Psoas muscle (tissue), 8 donors: ENCODE results near the gene KRT9. TPM values are rescaled to one million over a fixed set of nuclear protein-coding genes. Genes with fewer than 3 reads are reported as not detected.

ENCODE experiments used
- ATAC-seq, 4 donors: fragments of 200-7000 bp; cut with Tn5 transposase; one replicate each; pipeline ENCODE4 v1.9.1; 2020; ENCODE audit warnings: moderate library complexity in 3 of 4, mild to moderate bottlenecking in 2 of 4
- DNase-seq, 2 donors: peaks; one replicate each; pipeline ENCODE4 v3.0.0-alpha.2; 2020
- H3K27ac ChIP-seq: fragments of 200-600 bp; one replicate; pipeline ENCODE4 v1.8.0; 2022
- H3K27me3 ChIP-seq, 3 donors: fragments of 200-600 bp in 1 of 3; one replicate each; pipeline versions ENCODE4 v1.6.1 to v1.8.0; 2013 to 2022; ENCODE audit warnings: low read length in 2 of 3, mild to moderate bottlenecking in 2 of 3, moderate library complexity in 1 of 3; ENCODE audit not compliant: insufficient read depth in 3 of 3
- H3K36me3 ChIP-seq, 2 donors: fragments of 200-600 bp in 1 of 2; one replicate each; pipeline versions ENCODE4 v1.6.1 to v1.8.0; 2013 to 2022; ENCODE audit warnings: low read depth in 1 of 2, mild to moderate bottlenecking in 1 of 2, moderate library complexity in 1 of 2; ENCODE audit not compliant: insufficient read depth in 1 of 2
- H3K4me1 ChIP-seq: fragments of 200-600 bp; one replicate; pipeline ENCODE4 v1.8.0; 2022
- H3K4me3 ChIP-seq: fragments of 200-600 bp; one replicate; pipeline ENCODE4 v1.8.0; 2022; ENCODE audit warnings: mild to moderate bottlenecking
- H3K9me3 ChIP-seq: fragments of 200-600 bp; one replicate; pipeline ENCODE4 v1.8.0; 2022
- WGBS, 3 donors: extraction: QIAGEN DNeasy Blood & Tissue Kit; methylation state at CpG; one replicate each; pipeline versions ENCODE4 v1.1.6 to v1.1.7; 2013; 5-methylcytosine and 5-hydroxymethylcytosine counted together
- intact Hi-C, 2 donors: fragments of 100-400 bp; cut with DNase I; formaldehyde crosslinking; loops; one replicate each; pipeline versions ENCODE4 v1.11.0 to v1.14.2; 2022
- polyA plus RNA-seq, 3 donors: library from polyadenylated mRNA; stranded (reverse); fragments of 200-250 nt; gene quantifications; one replicate each; pipeline ENCODE4 v1.2.3, GENCODE V29; 2013
- total RNA-seq, 4 donors: library from RNA; stranded (reverse); fragmentation: NEBNext Ultra II Directional in 2 of 4; extraction: Animal tissue kit (Norgen Biotek cat#: 25700) in 2 of 4; gene quantifications; one replicate each; pipeline versions ENCODE4 v1.2.1 to v1.2.4, GENCODE V29; 2021 to 2023
- TF ChIP-seq, protein P1 (sequence below): fragments of 200-600 bp; IDR thresholded peaks from one replicate; pipeline ENCODE4 v1.8.0; 2022; ENCODE audit warnings: antibody characterized with exemption
- donor health status: healthy with polysubstance abuse.
- donor health status: DM: no; HTN: no; CAD: no; lungs with moderate emphysema.
- donor health status: Bipolar disorder and iron deficiency.
- donor health status: healthy.
- donor health status: DM: yes; HTN: yes; CAD: no.
- donor health status: DM: no; HTN: no; CAD: no.
- donor health status: DM: no; HTN: no; CAD: no.
- donor health status: DM: yes; HTN: yes; CAD: no.

The KRT9 gene
- total and polyA plus RNA-seq, 7 donors, result 0.01 TPM; not detected in 6

GRCh38 chr17:41516147-41516829, 55.6 kb downstream of the KRT9 start:
- DNase-seq, result no peak
- Histone ChIP-seq H3K4me1 (no peaks in the 10 kb centered on the region), H3K4me3 (no peak overlapping the region), H3K27me3 (peaks cover 0 to 4% (median 0%) of the 10 kb centered on the region in 3 donors), H3K36me3 (no peaks in the 10 kb centered on the region), H3K9me3 (no peaks in the 10 kb centered on the region), H3K27ac (no peak overlapping the region)
- 77 to 83% (median 82%) methylated on average over 14 of the region's 14 CpGs for WGBS, 3 donors
- intact Hi-C loops, result no loop called here
- TF ChIP-seq, protein P1, sequence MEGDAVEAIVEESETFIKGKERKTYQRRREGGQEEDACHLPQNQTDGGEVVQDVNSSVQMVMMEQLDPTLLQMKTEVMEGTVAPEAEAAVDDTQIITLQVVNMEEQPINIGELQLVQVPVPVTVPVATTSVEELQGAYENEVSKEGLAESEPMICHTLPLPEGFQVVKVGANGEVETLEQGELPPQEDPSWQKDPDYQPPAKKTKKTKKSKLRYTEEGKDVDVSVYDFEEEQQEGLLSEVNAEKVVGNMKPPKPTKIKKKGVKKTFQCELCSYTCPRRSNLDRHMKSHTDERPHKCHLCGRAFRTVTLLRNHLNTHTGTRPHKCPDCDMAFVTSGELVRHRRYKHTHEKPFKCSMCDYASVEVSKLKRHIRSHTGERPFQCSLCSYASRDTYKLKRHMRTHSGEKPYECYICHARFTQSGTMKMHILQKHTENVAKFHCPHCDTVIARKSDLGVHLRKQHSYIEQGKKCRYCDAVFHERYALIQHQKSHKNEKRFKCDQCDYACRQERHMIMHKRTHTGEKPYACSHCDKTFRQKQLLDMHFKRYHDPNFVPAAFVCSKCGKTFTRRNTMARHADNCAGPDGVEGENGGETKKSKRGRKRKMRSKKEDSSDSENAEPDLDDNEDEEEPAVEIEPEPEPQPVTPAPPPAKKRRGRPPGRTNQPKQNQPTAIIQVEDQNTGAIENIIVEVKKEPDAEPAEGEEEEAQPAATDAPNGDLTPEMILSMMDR, result no peak
- ATAC-seq, result no peak

Other genes starting within 250 kb of the KRT9 start
- not detected for gene KRT33A, start 221.2 kb downstream of the KRT9 start, total RNA-seq
- not detected for gene KRT33A, start 221.2 kb downstream of the KRT9 start, polyA plus RNA-seq
- gene KRT33B, start 202.2 kb downstream of the KRT9 start, total RNA-seq, result not detected
- gene KRT33B, start 202.2 kb downstream of the KRT9 start, polyA plus RNA-seq, result not detected
- not detected for gene KRT34, start 189.8 kb downstream of the KRT9 start, total RNA-seq
- gene KRT34, start 189.8 kb downstream of the KRT9 start, polyA plus RNA-seq, result not detected
- gene KRT31, start 174.5 kb downstream of the KRT9 start, total RNA-seq, result 1 to 10 TPM in 2 of 4 donors, under 1 TPM in 2; 0.38 to 4.6 (median 2.7) TPM
- gene KRT31, start 174.5 kb downstream of the KRT9 start, polyA plus RNA-seq, result 1 to 10 TPM in 1 of 3 donors, under 1 TPM in 2; 0.18 to 2.8 (median 0.23) TPM
- not detected for gene KRT37, start 147.5 kb downstream of the KRT9 start, total RNA-seq
- not detected for gene KRT37, start 147.5 kb downstream of the KRT9 start, polyA plus RNA-seq
- not detected for gene KRT38, start 131.1 kb downstream of the KRT9 start, total RNA-seq
- under 1 TPM in 1 of 3 donors, not detected in 2; 0.03 TPM for gene KRT38, start 131.1 kb downstream of the KRT9 start, polyA plus RNA-seq
- under 1 TPM in 1 of 4 donors, not detected in 3; 0.15 TPM for gene KRT32, start 104.7 kb downstream of the KRT9 start, total RNA-seq
- gene KRT32, start 104.7 kb downstream of the KRT9 start, polyA plus RNA-seq, result under 1 TPM in 2 of 3 donors, not detected in 1; 0.12 to 0.31 TPM
- not detected for gene KRT35, start 90.9 kb downstream of the KRT9 start, total RNA-seq
- gene KRT35, start 90.9 kb downstream of the KRT9 start, polyA plus RNA-seq, result not detected
- not detected for gene KRT36, start 82.1 kb downstream of the KRT9 start, total RNA-seq
- gene KRT36, start 82.1 kb downstream of the KRT9 start, polyA plus RNA-seq, result under 1 TPM in 1 of 3 donors, not detected in 2; 0.04 TPM
- 1 to 10 TPM in 2 of 4 donors, not detected in 2; 1.3 to 2.7 TPM for gene KRT13, start 66.4 kb downstream of the KRT9 start, total RNA-seq
- gene KRT13, start 66.4 kb downstream of the KRT9 start, polyA plus RNA-seq, result 1 to 10 TPM in 2 of 3 donors, under 1 TPM in 1; 0.13 to 3.3 (median 2.8) TPM
- under 1 TPM in 1 of 4 donors, not detected in 3; 0.11 TPM for gene KRT15, start 53.2 kb downstream of the KRT9 start, total RNA-seq
- gene KRT15, start 53.2 kb downstream of the KRT9 start, polyA plus RNA-seq, result under 1 TPM; 0.08 to 0.56 (median 0.26) TPM
- 1 to 10 TPM in 2 of 4 donors, under 1 TPM in 2; 0.32 to 1.7 (median 0.73) TPM for gene KRT19, start 43.8 kb downstream of the KRT9 start, total RNA-seq
- gene KRT19, start 43.8 kb downstream of the KRT9 start, polyA plus RNA-seq, result 1 to 10 TPM; 1.1 to 2.1 (median 1.2) TPM
- gene KRT14, start 14.8 kb upstream of the KRT9 start, total RNA-seq, result under 1 TPM in 2 of 4 donors, not detected in 2; 0.32 to 0.54 TPM
- gene KRT14, start 14.8 kb upstream of the KRT9 start, polyA plus RNA-seq, result under 1 TPM; 0.03 to 0.17 (median 0.10) TPM
- gene KRT16, start 40.7 kb upstream of the KRT9 start, total RNA-seq, result under 1 TPM in 2 of 4 donors, not detected in 2; 0.21 to 0.26 TPM
- under 1 TPM in 2 of 3 donors, not detected in 1; 0.07 to 0.09 TPM for gene KRT16, start 40.7 kb upstream of the KRT9 start, polyA plus RNA-seq
- not detected for gene KRT17, start 52.5 kb upstream of the KRT9 start, total RNA-seq
- under 1 TPM; 0.10 to 0.38 (median 0.20) TPM for gene KRT17, start 52.5 kb upstream of the KRT9 start, polyA plus RNA-seq
- gene EIF1, start 116.8 kb upstream of the KRT9 start, total RNA-seq, result 1,000 to 10,000 TPM; 1,399 to 2,094 (median 1,752) TPM
- 1,000 to 10,000 TPM; 1,437 to 2,724 (median 2,114) TPM for gene EIF1, start 116.8 kb upstream of the KRT9 start, polyA plus RNA-seq
- gene GAST, start 140.3 kb upstream of the KRT9 start, total RNA-seq, result not detected
- not detected for gene GAST, start 140.3 kb upstream of the KRT9 start, polyA plus RNA-seq
- under 1 TPM in 2 of 4 donors, not detected in 2; 0.06 to 0.14 TPM for gene HAP1, start 162.6 kb upstream of the KRT9 start, total RNA-seq
- under 1 TPM; under 0.01 to 0.03 (median 0.01) TPM for gene HAP1, start 162.6 kb upstream of the KRT9 start, polyA plus RNA-seq
- gene JUP, start 214.7 kb upstream of the KRT9 start, total RNA-seq, result 10 to 100 TPM; 19.4 to 55.0 (median 43.5) TPM
- gene JUP, start 214.7 kb upstream of the KRT9 start, polyA plus RNA-seq, result 10 to 100 TPM in 2 of 3 donors, 1 to 10 TPM in 1; 9.4 to 30.3 (median 25.8) TPM
- 1 to 10 TPM; 1.7 to 3.4 (median 2.5) TPM for gene P3H4, start 239.9 kb upstream of the KRT9 start, total RNA-seq
- 1 to 10 TPM in 2 of 3 donors, under 1 TPM in 1; 0.58 to 1.5 (median 1.4) TPM for gene P3H4, start 239.9 kb upstream of the KRT9 start, polyA plus RNA-seq
- 1 to 10 TPM; 5.4 to 9.5 (median 6.8) TPM for gene FKBP10, start 240.9 kb upstream of the KRT9 start, total RNA-seq
- 1 to 10 TPM; 3.9 to 5.8 (median 4.7) TPM for gene FKBP10, start 240.9 kb upstream of the KRT9 start, polyA plus RNA-seq